Calu3 (cell line): ENCODE data around the gene KY. TPM values are rescaled to one million over a fixed set of nuclear protein-coding genes. Genes with fewer than 3 reads are reported as not detected.

Experiments used
- BruUV-seq: library from RNA; stranded (reverse); fragments of 400-500 nt; replicated peaks from 2 replicates; lab custom pipeline; 2021; lab: Mats Ljungman, UMichigan
- CTCF ChIA-PET: fragments of 300-600 bp; sonication (Branson Sonifier 250); formaldehyde crosslinking; loops from one replicate; lab custom pipeline; 2022; ENCODE audit warnings: antibody characterized with exemption; lab: Charles Lee
- DNase-seq: peaks from one replicate; pipeline ENCODE4 v3.0.0; 2022
- H3K27ac Mint-ChIP-seq: one replicate; pipeline ENCODE4 v1.8.0; 2022; ENCODE audit warnings: mixed read lengths; ENCODE audit not compliant: unreplicated experiment
- H3K27me3 Mint-ChIP-seq: one replicate; pipeline ENCODE4 v1.8.0; 2022; ENCODE audit warnings: mixed read lengths; ENCODE audit not compliant: unreplicated experiment
- H3K36me3 Mint-ChIP-seq: one replicate; pipeline ENCODE4 v1.8.0; 2022; ENCODE audit warnings: mild to moderate bottlenecking, moderate library complexity, mixed read lengths; ENCODE audit not compliant: insufficient read depth, unreplicated experiment
- H3K4me1 Mint-ChIP-seq: one replicate; pipeline ENCODE4 v1.8.0; 2022; ENCODE audit warnings: mild to moderate bottlenecking, low read depth, mixed read lengths; ENCODE audit not compliant: unreplicated experiment
- H3K4me3 Mint-ChIP-seq: one replicate; pipeline ENCODE4 v1.8.0; 2022; ENCODE audit warnings: mild to moderate bottlenecking, low read depth, moderate library complexity, mixed read lengths; ENCODE audit not compliant: unreplicated experiment
- H3K9me3 Mint-ChIP-seq: one replicate; pipeline ENCODE4 v1.8.0; 2022; ENCODE audit warnings: low read depth, mixed read lengths; ENCODE audit not compliant: unreplicated experiment
- intact Hi-C: fragments of 100-400 bp; cut with micrococcal nuclease; formaldehyde crosslinking; loops from one replicate; pipeline ENCODE4 v1.10.0; 2022; ENCODE audit not compliant: unreplicated experiment
- total RNA-seq: library from RNA; stranded (reverse); gene quantifications from 2 replicates; pipeline ENCODE4 v1.2.3, GENCODE V29; 2022
- TF ChIP-seq, protein P1 (sequence below): fragments of 200-600 bp; IDR thresholded peaks from one replicate; pipeline ENCODE4 v1.8.0; 2022; ENCODE audit warnings: antibody characterized with exemption; ENCODE audit not compliant: unreplicated experiment

Gene KY
- total RNA-seq, 1 experiment from 2014 or later: not detected

DNA sequence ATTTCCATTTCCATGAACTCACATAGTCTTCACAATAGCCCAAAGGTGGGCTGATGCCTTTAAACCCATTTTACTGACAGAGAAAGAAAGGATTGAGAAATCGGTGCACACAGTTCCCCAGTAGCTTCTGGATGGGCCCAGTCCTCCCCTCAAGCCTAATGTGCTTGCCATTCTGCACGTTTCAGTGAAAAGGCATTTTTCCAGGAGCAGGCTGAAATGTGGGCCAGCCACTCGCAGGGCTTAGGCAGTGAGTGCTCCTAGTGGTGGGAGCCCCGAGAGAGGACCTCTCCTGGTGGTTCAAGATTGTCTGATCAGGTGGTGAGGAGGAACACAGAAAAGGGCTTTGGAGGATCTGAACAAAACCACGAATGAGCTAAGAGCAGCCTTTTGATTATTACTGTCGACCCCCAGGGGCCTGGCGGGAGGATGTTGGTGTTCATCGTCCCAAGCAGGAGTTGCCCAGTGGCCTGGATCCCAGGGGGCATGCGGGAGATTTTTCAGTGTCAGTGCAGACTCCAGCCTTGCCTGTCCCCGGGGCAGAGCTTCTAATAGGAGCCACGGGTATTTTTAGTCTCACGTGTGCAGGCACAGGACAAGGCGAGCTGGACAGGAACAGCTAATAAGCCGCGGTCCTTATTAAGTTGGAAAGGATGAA is 8.7 kb upstream of the KY start:
- Mint-ChIP-seq H3K27ac (no peak overlapping the region), H3K27me3 (peaks cover 56% of the 10 kb centered on the region), H3K4me1 (no peaks in the 10 kb centered on the region), H3K9me3 (no peaks in the 10 kb centered on the region), H3K4me3 (no peak overlapping the region), H3K36me3 (no peaks in the 10 kb centered on the region)
- CTCF ChIA-PET: interaction anchor here (1.1 kb wide), 1 partner anchor 43 kb away, joined by 3 read pairs; no protein-coding TSS in a partner anchor
- TF ChIP-seq, protein P1, sequence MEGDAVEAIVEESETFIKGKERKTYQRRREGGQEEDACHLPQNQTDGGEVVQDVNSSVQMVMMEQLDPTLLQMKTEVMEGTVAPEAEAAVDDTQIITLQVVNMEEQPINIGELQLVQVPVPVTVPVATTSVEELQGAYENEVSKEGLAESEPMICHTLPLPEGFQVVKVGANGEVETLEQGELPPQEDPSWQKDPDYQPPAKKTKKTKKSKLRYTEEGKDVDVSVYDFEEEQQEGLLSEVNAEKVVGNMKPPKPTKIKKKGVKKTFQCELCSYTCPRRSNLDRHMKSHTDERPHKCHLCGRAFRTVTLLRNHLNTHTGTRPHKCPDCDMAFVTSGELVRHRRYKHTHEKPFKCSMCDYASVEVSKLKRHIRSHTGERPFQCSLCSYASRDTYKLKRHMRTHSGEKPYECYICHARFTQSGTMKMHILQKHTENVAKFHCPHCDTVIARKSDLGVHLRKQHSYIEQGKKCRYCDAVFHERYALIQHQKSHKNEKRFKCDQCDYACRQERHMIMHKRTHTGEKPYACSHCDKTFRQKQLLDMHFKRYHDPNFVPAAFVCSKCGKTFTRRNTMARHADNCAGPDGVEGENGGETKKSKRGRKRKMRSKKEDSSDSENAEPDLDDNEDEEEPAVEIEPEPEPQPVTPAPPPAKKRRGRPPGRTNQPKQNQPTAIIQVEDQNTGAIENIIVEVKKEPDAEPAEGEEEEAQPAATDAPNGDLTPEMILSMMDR: no peak
- BruUV-seq: no TSS peak
- DNase-seq: no peak
- intact Hi-C loops: loop anchor here (10.0 kb wide), 1 partner anchor 95 kb away; no protein-coding TSS in a partner anchor

DNA sequence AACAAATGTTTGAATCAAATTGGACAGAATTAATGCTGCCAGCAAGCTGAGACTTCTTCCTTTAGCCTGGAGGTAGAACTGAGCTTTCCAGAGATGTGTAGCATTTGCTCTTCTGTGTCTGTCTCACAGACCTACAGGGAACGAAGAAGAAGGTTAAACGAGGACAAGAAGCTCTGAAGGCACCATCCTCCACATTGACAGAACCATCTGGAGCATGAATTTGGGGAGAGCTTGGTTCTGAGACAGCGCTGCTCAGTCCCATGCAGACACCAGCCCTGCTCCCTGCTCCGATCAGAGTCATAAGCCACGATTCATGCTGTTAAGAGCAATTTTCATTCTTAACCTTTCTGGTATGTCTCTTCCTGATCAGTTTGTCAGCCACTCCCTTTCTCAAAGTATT is 7.7 kb upstream of the KY start:
- Mint-ChIP-seq H3K27me3 (peaks cover 65% of the 10 kb centered on the region), H3K9me3 (no peaks in the 10 kb centered on the region), H3K4me3 (no peak overlapping the region), H3K36me3 (no peaks in the 10 kb centered on the region), H3K4me1 (no peaks in the 10 kb centered on the region), H3K27ac (no peak overlapping the region)
- CTCF ChIA-PET: interaction anchor here (1.1 kb wide), 1 partner anchor 42 kb away, joined by 3 read pairs; no protein-coding TSS in a partner anchor
- intact Hi-C loops: loop anchor here (10.0 kb wide), 1 partner anchor 96 kb away; no protein-coding TSS in a partner anchor
- DNase-seq: no peak
- BruUV-seq: no TSS peak
- TF ChIP-seq, protein P1: no peak

DNA sequence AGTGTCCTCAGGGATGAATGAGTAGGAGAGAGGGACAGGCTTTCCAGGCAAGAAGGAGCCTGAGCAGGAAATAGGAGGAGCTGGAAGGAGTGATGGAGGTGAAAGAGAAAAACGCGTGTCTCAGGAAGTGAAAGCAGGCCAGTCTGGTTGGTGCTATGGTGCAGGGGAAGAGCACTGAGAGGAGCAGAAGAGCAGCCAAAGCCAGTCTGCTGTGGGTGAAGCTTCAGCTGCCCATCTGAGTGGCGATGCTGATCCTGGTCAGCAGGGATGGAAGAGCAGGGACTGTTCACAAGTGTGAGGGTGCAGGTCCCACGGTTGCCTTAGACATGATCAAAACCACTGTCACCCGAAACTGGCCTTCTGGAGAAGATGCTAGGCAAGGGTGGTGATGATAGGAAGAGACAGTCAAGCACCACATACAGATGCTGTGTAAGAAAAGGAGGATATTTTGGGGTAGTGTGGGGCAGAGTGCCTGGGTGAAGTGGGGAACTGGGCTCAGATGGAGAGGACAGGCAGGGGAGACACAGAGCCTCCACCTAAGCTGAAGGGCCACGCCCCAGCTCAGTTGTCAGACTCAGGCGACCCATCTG is 5.5 kb upstream of the KY start:
- intact Hi-C loops: loop anchor here (10.0 kb wide), 1 partner anchor 98 kb away; no protein-coding TSS in a partner anchor
- Mint-ChIP-seq H3K9me3 (no peaks in the 10 kb centered on the region), H3K4me3 (no peak overlapping the region), H3K36me3 (no peaks in the 10 kb centered on the region), H3K27me3 (peaks cover 79% of the 10 kb centered on the region), H3K27ac (no peak overlapping the region), H3K4me1 (no peaks in the 10 kb centered on the region)
- no TSS peak for BruUV-seq
- TF ChIP-seq, protein P1: no peak
- CTCF ChIA-PET: no interaction called here
- DNase-seq: no peak

DNA sequence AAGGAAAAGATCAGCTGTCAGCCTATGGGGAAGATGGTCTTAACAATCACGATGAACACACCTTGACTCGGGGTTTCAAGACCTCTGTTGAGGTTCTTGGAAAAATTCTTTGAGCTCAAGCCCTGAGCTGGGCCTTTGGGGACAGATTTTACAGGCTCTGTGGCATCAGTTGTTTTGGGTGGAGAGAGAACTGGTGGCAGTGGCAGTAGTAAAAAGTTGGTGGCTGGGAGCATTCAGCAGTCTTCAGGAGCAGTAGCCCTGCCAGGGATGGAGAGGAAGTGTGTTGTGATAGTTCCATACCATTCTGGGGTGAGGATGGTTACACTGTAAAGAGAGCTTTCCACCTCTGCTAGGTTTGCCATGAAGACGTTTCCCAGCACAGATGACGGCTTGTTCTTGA is 4.9 kb upstream of the KY start:
- Mint-ChIP-seq H3K9me3 (no peaks in the 10 kb centered on the region), H3K4me1 (no peaks in the 10 kb centered on the region), H3K27ac (no peak overlapping the region), H3K27me3 (peaks cover 79% of the 10 kb centered on the region), H3K36me3 (no peaks in the 10 kb centered on the region), H3K4me3 (no peak overlapping the region)
- TF ChIP-seq, protein P1: no peak
- BruUV-seq: no TSS peak
- CTCF ChIA-PET: no interaction called here
- intact Hi-C loops: loop anchor here (10.0 kb wide), 1 partner anchor 99 kb away; no protein-coding TSS in a partner anchor
- no peak for DNase-seq
